Loucy (cell line): Measurements from ENCODE around the gene AIG1.

Experiments
- H2AFZ ChIP-seq: fragments of 200-600 bp; sonication (generic); 2 replicates; pipeline ENCODE4 v1.6.0; 2016; ENCODE audit warnings: antibody characterized with exemption, mild to moderate bottlenecking, low read length, moderate library complexity
- H3F3A ChIP-seq: fragments of 200-600 bp; 2 replicates; pipeline ENCODE4 v1.6.0; 2016; ENCODE audit warnings: antibody characterized with exemption, low read depth, mild to moderate bottlenecking
- H3K27me3 ChIP-seq: fragments of 200-600 bp; sonication (generic); 2 replicates; pipeline ENCODE4 v1.6.1; 2014; ENCODE audit warnings: low read length, mild to moderate bottlenecking; ENCODE audit not compliant: insufficient read depth, poor library complexity, severe bottlenecking
- H3K36me3 ChIP-seq: fragments of 200-600 bp; sonication (generic); 2 replicates; pipeline ENCODE4 v1.6.1; 2016; ENCODE audit warnings: low read length; ENCODE audit not compliant: insufficient read depth
- H3K4me1 ChIP-seq: fragments of 200-600 bp; sonication (generic); 2 replicates; pipeline ENCODE4 v1.5.1; 2014; ENCODE audit warnings: low read length, mild to moderate bottlenecking; ENCODE audit not compliant: insufficient read depth, poor library complexity, severe bottlenecking
- H3K4me2 ChIP-seq: fragments of 200-600 bp; sonication (generic); 2 replicates; pipeline ENCODE4 v1.6.0; 2014; ENCODE audit warnings: antibody characterized with exemption, low read length, low read depth, mild to moderate bottlenecking; ENCODE audit not compliant: poor library complexity, severe bottlenecking
- H3K4me3 ChIP-seq: fragments of 200-600 bp; sonication (generic); 2 replicates; pipeline ENCODE4 v1.5.1; 2014; ENCODE audit warnings: low read length, mild to moderate bottlenecking, mixed read lengths; ENCODE audit not compliant: poor library complexity, severe bottlenecking
- H3K79me2 ChIP-seq: fragments of 200-600 bp; sonication (generic); 2 replicates; pipeline ENCODE4 v1.6.1; 2014; ENCODE audit warnings: low read length; ENCODE audit not compliant: insufficient read depth
- H3K9ac ChIP-seq: fragments of 200-600 bp; sonication (generic); 2 replicates; pipeline ENCODE4 v1.6.0; 2014; ENCODE audit warnings: mild to moderate bottlenecking, low read depth, low read length, moderate library complexity; ENCODE audit not compliant: poor library complexity, severe bottlenecking
- H3K9me2 ChIP-seq: fragments of 200-600 bp; sonication (generic); replicated peaks from 2 replicates; pipeline ENCODE4 v1.6.1; 2016; ENCODE audit warnings: low read depth, low read length, mixed read lengths
- H3K9me3 ChIP-seq: fragments of 200-600 bp; sonication (generic); 2 replicates; pipeline ENCODE4 v1.6.1; 2014; ENCODE audit warnings: mild to moderate bottlenecking, antibody characterized with exemption, low read length, low read depth; ENCODE audit not compliant: insufficient read depth
- H4K20me1 ChIP-seq: fragments of 200-600 bp; sonication (generic); 2 replicates; pipeline ENCODE4 v1.6.0; 2014; ENCODE audit warnings: antibody characterized with exemption, low read length, mild to moderate bottlenecking; ENCODE audit not compliant: insufficient read depth, poor library complexity, severe bottlenecking
- CTCF ChIP-seq: fragments of 200-600 bp; sonication (generic); conservative IDR thresholded peaks from 2 replicates; pipeline ENCODE4 v1.5.1; 2014; ENCODE audit warnings: mild to moderate bottlenecking, antibody characterized with exemption, low read length
- EZH2phosphoT487 ChIP-seq: fragments of 200-600 bp; IDR thresholded peaks from 2 replicates; pipeline ENCODE4 v1.6.1; 2018; ENCODE audit warnings: antibody characterized with exemption, mild to moderate bottlenecking, moderate library complexity, borderline replicate concordance

The AIG1 gene, protein sequence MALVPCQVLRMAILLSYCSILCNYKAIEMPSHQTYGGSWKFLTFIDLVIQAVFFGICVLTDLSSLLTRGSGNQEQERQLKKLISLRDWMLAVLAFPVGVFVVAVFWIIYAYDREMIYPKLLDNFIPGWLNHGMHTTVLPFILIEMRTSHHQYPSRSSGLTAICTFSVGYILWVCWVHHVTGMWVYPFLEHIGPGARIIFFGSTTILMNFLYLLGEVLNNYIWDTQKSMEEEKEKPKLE

GRCh38 chr6:143060806-143061596, at the start of gene AIG1:
TSS of gene AIG1 (plus strand) at chr6:143060889. CDS start at chr6:143060926, 37 bp downstream.
- Histone ChIP-seq H4K20me1 (no peaks in the 10 kb centered on the region), H3K4me3 (peak within 1 kb of the TSS; percentile 94), H3K9me3 (no peaks in the 10 kb centered on the region), H2AFZ (peak within 1 kb of the TSS; percentile 97), H3K4me1 (peaks cover 62% of the 10 kb centered on the region), H3K36me3 (no peaks in the 10 kb centered on the region), H3K9ac (peak within 1 kb of the TSS; percentile 94), H3K27me3 (no peaks in the 10 kb centered on the region), H3K4me2 (peak within 1 kb of the TSS; percentile 93), H3F3A (no peaks in the 10 kb centered on the region), H3K79me2 (peaks cover 33% of the 10 kb centered on the region), H3K9me2 (no peaks in the 10 kb centered on the region)
- TF ChIP-seq CTCF (no peak), EZH2phosphoT487 (no peak)

- Histone ChIP-seq H3K36me3 (no peaks in the 10 kb centered on the region), H3K79me2 (no peaks in the 10 kb centered on the region), H4K20me1 (no peaks in the 10 kb centered on the region), H3F3A (no peaks in the 10 kb centered on the region), H3K9me3 (0 out of 2 replicates have a peak, but pooled peaks cover 2% of the 10 kb centered on the region), H3K4me3 (no peak overlapping the region), H2AFZ (no peak overlapping the region), H3K9me2 (no peaks in the 10 kb centered on the region), H3K27me3 (no peaks in the 10 kb centered on the region), H3K9ac (no peak overlapping the region), H3K4me1 (peaks cover 6% of the 10 kb centered on the region), H3K4me2 (no peak overlapping the region)
- no peak for TF ChIP-seq CTCF
- no peak for TF ChIP-seq EZH2phosphoT487
Measured at GRCh38 chr6:143014764-143015163, 45.9 kb upstream of the AIG1 start.

DNA sequence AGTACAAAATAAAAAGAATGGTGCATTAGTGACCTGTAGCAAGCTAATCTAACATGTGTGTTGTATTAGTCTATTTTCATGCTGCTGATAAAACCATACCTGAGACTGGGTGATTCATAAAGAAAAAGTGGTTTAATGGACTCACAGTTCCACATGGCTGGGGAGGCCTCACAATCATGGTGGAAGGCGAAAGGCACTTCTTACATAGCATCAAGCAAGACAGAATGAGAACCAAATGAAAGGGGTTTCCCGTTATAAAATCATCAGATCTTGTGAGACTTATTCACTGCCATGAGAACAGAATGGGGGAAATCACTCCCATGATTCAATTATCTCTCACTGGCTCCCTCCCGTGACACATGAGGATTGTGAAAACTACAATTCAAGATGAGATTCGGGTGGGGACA, 45.4 kb upstream of the AIG1 start:
- Histone ChIP-seq H2AFZ (no peak overlapping the region), H3K9me2 (no peaks in the 10 kb centered on the region), H3K9ac (no peak overlapping the region), H3K4me2 (no peak overlapping the region), H3F3A (no peaks in the 10 kb centered on the region), H3K9me3 (0 out of 2 replicates have a peak, but pooled peaks cover 2% of the 10 kb centered on the region), H3K27me3 (no peaks in the 10 kb centered on the region), H3K4me1 (peaks cover under 1% of the 10 kb centered on the region), H3K4me3 (no peak overlapping the region), H3K79me2 (no peaks in the 10 kb centered on the region), H3K36me3 (no peaks in the 10 kb centered on the region), H4K20me1 (no peaks in the 10 kb centered on the region)
- TF ChIP-seq CTCF: no peak
- no peak for TF ChIP-seq EZH2phosphoT487
